Measurements from ENCODE around the gene TMEM247. TPM values are rescaled to one million over a fixed set of nuclear protein-coding genes. Genes with fewer than 3 reads are reported as not detected.

The TMEM247 gene
- total and polyA plus RNA-seq, 2 donors from 2014 or later, result not detected

- Histone ChIP-seq H3K36me3 (ENCODE audit: control insufficient read depth in 2 of 3, insufficient read depth in 3 of 3, low read length in 3 of 3) (no peaks in the 10 kb centered on the region), H3K9me3 (ENCODE audit: control insufficient read depth in 2 of 3, insufficient read depth in 1 of 3, low read length in 3 of 3) (no peaks in the 10 kb centered on the region), H3K9ac (ENCODE audit: low read length in 3 of 3) (no peak overlapping the region), H3K27me3 (ENCODE audit: control insufficient read depth, insufficient read depth, low read length) (no peaks in the 10 kb centered on the region), H3K4me3 (ENCODE audit: low read length in 3 of 3) (no peak overlapping the region), H3K4me1 (ENCODE audit: control insufficient read depth in 2 of 3, insufficient read depth in 2 of 3, low read depth in 1 of 3, low read length in 3 of 3) (no peaks in the 10 kb centered on the region), H3K27ac (ENCODE audit: low read depth in 2 of 2, low read length in 2 of 2) (no peak overlapping the region)
- DNase-seq (no peak), FAIRE-seq (no peak)
- TF ChIP-seq CTCF (IDR thresholded peaks at IDR 0.05; ENCODE audit: borderline replicate concordance, extremely low read depth, insufficient read depth), result no peak
- intact Hi-C loops (cut with DNase I), result no loop called here
These were observed 39.8 kb upstream of the TMEM247 start for GRCh38 chr2:46439582-46439981.

- no peak for TF ChIP-seq CTCF (IDR thresholded peaks at IDR 0.05; ENCODE audit: borderline replicate concordance, extremely low read depth, insufficient read depth)
- H3K9ac ChIP-seq (ENCODE audit: low read length in 3 of 3), result no peak overlapping the region
- no peaks in the 10 kb centered on the region for H3K27me3 ChIP-seq (ENCODE audit: control insufficient read depth, insufficient read depth, low read length)
- no peak overlapping the region for H3K4me3 ChIP-seq (ENCODE audit: low read length in 3 of 3)
- no peak for DNase-seq
- no peaks in the 10 kb centered on the region for H3K36me3 ChIP-seq (ENCODE audit: control insufficient read depth in 2 of 3, insufficient read depth in 3 of 3, low read length in 3 of 3)
- peaks cover 0 to 7% (median 0%) of the 10 kb centered on the region in 3 donors for H3K9me3 ChIP-seq (ENCODE audit: control insufficient read depth in 2 of 3, insufficient read depth in 1 of 3, low read length in 3 of 3)
- intact Hi-C loops (cut with DNase I), result no loop called here
- H3K27ac ChIP-seq (ENCODE audit: low read depth in 2 of 2, low read length in 2 of 2), result no peak overlapping the region
- FAIRE-seq, result no peak
- H3K4me1 ChIP-seq (ENCODE audit: control insufficient read depth in 2 of 3, insufficient read depth in 2 of 3, low read depth in 1 of 3, low read length in 3 of 3), result no peaks in the 10 kb centered on the region
These were observed 37.3 kb upstream of the TMEM247 start for GRCh38 chr2:46441838-46442712.

- intact Hi-C loops (cut with DNase I), result no loop called here
- TF ChIP-seq CTCF (IDR thresholded peaks at IDR 0.05; ENCODE audit: borderline replicate concordance, extremely low read depth, insufficient read depth), result no peak
- no peak for DNase-seq
- no peaks in the 10 kb centered on the region for H3K27me3 ChIP-seq (ENCODE audit: control insufficient read depth, insufficient read depth, low read length)
- no peaks in the 10 kb centered on the region for H3K36me3 ChIP-seq (ENCODE audit: control insufficient read depth in 2 of 3, insufficient read depth in 3 of 3, low read length in 3 of 3)
- no peak for FAIRE-seq
- no peak overlapping the region for H3K4me3 ChIP-seq (ENCODE audit: low read length in 3 of 3)
- H3K27ac ChIP-seq (ENCODE audit: low read depth in 2 of 2, low read length in 2 of 2), result no peak overlapping the region
- H3K9ac ChIP-seq (ENCODE audit: low read length in 3 of 3), result no peak overlapping the region
- peaks cover 0 to 7% (median 0%) of the 10 kb centered on the region in 3 donors for H3K9me3 ChIP-seq (ENCODE audit: control insufficient read depth in 2 of 3, insufficient read depth in 1 of 3, low read length in 3 of 3)
- H3K4me1 ChIP-seq (ENCODE audit: control insufficient read depth in 2 of 3, insufficient read depth in 2 of 3, low read depth in 1 of 3, low read length in 3 of 3), result no peaks in the 10 kb centered on the region
These were observed 34.6 kb upstream of the TMEM247 start for GRCh38 chr2:46444732-46445131.
